K562 (cell line): Measurements from ENCODE around the gene MICU1. TPM values are rescaled to one million over a fixed set of nuclear protein-coding genes. Genes with fewer than 3 reads are reported as not detected.

Source experiments
- BCLAF1 ChIP-seq, 2 experiments: fragments of 450-650 bp in 1 of 2; IDR thresholded peaks; 2 replicates each; pipeline ENCODE4 v1.6.1; 2011 to 2017; ENCODE audit warnings: low read depth in 2 of 2, antibody characterized with exemption in 1 of 2, borderline replicate concordance in 1 of 2, low read length in 1 of 2, mild to moderate bottlenecking in 1 of 2, mixed read lengths in 1 of 2; ENCODE audit not compliant: control insufficient read depth in 1 of 2
- C11orf30 ChIP-seq: fragments of 450-650 bp; IDR thresholded peaks from 2 replicates; pipeline ENCODE4 v1.6.1; 2016; ENCODE audit warnings: low read depth, mild to moderate bottlenecking
- CGGBP1 ChIP-seq: fragments of 250-450 bp; sonication (Bioruptor Pico); IDR thresholded peaks from 2 replicates; pipeline ENCODE4 v1.9.0; 2021; ENCODE audit warnings: mild to moderate bottlenecking
- GMEB1 ChIP-seq: fragments of 250-450 bp; sonication (Bioruptor Pico); IDR thresholded peaks from 2 replicates; pipeline ENCODE4 v1.4.0; 2020; ENCODE audit warnings: mild to moderate bottlenecking
- MAZ ChIP-seq, 2 experiments: fragments of 450-650 bp in 1 of 2; sonication (generic) in 1 of 2; formaldehyde crosslinking; IDR thresholded peaks in 1 of 2; conservative IDR thresholded peaks in 1 of 2; 2 replicates each; pipeline versions ENCODE4 v1.4.0 to v1.5.0; 2020; ENCODE audit warnings: mild to moderate bottlenecking in 1 of 2, missing genetic modification reagents in 1 of 2
- MEF2D ChIP-seq: conservative IDR thresholded peaks from 2 replicates; pipeline ENCODE4 v1.6.1; 2016; ENCODE audit warnings: low read depth, missing genetic modification characterization, missing compliant biosample characterization
- MITF ChIP-seq: IDR thresholded peaks from 2 replicates; pipeline ENCODE4 v1.6.1; 2014; ENCODE audit warnings: antibody characterized with exemption
- NR4A1 ChIP-seq, 2 experiments: fragments of 250-450 bp in 1 of 2; fragments of 450-650 bp in 1 of 2; sonication (Bioruptor Pico) in 1 of 2; IDR thresholded peaks; 2 replicates each; pipeline versions ENCODE4 v1.4.0 to v1.6.1; 2016 to 2020; ENCODE audit warnings: mild to moderate bottlenecking in 2 of 2, missing compliant biosample characterization in 1 of 2, missing genetic modification characterization in 1 of 2, moderate library complexity in 1 of 2
- PRPF4 ChIP-seq: fragments of 200-400 bp; formaldehyde crosslinking; IDR thresholded peaks from one replicate; pipeline ENCODE4 v1.6.1; 2017; ENCODE audit warnings: low read length, low read depth, mild to moderate bottlenecking; ENCODE audit not compliant: insufficient read depth, poor library complexity, severe bottlenecking
- SIN3A ChIP-seq, 2 experiments: fragments of 150-350 bp in 1 of 2; IDR thresholded peaks; 2 replicates each; pipeline ENCODE4 v1.6.1; 2011 to 2016; ENCODE audit warnings: borderline replicate concordance in 2 of 2, low read depth in 2 of 2, low read length in 2 of 2, mild to moderate bottlenecking in 2 of 2, moderate library complexity in 2 of 2; ENCODE audit not compliant: control insufficient read depth in 1 of 2
- STAG1 ChIP-seq: sonication (generic); formaldehyde crosslinking; IDR thresholded peaks from 2 replicates; pipeline ENCODE4 v1.5.0; 2020; ENCODE audit warnings: missing genetic modification reagents, borderline replicate concordance
- TCFL5 ChIP-seq: fragments of 250-450 bp; sonication (Bioruptor Pico); conservative IDR thresholded peaks from 2 replicates; pipeline ENCODE4 v1.6.1; 2021; ENCODE audit warnings: mild to moderate bottlenecking, moderate library complexity, matching md5 sums
- ZNF436 ChIP-seq: fragments of 250-450, 450-650 bp; sonication (Bioruptor Pico); formaldehyde crosslinking; IDR thresholded peaks from 2 replicates; pipeline ENCODE4 v1.7.0; 2020; ENCODE audit warnings: mild to moderate bottlenecking
- ZNF609 ChIP-seq: sonication (generic); formaldehyde crosslinking; IDR thresholded peaks from 2 replicates; pipeline ENCODE4 v1.8.1; 2023; ENCODE audit warnings: missing genetic modification reagents, mild to moderate bottlenecking, borderline replicate concordance
- polyA plus RNA-seq, 8 experiments: library from polyadenylated mRNA; depleted of rRNA in 4 of 8; stranded (reverse) in 5 of 8; unstranded in 3 of 8; fragments of >200 nt; fragmentation: Nextera tagmentation in 2 of 8; fragmentation: Illumina TruSeq in 1 of 8; extraction: Ambion mirVana in 2 of 8; extraction: Trizol in 1 of 8; gene quantifications; 2 replicates each; pipeline versions ENCODE4 v1.2.1 to v1.2.3, GENCODE V29; 2011 to 2014; ENCODE audit warnings: inconsistent platforms in 1 of 8, missing spikeins in 1 of 8
- total RNA-seq, 7 experiments: library from RNA; depleted of rRNA in 6 of 7; stranded (reverse); fragments of >200 nt in 6 of 7; fragmentation: Illumina TruSeq in 2 of 7; extraction: Trizol in 2 of 7; gene quantifications; 2 replicates each; pipeline versions ENCODE4 v1.2.1 to v1.2.3, GENCODE V29; 2011 to 2021; ENCODE audit warnings: low replicate concordance in 1 of 7

Gene MICU1
- total and polyA plus RNA-seq, 9 of the 15 experiments (the other 6 are each of a cell fraction or from before 2014, with no cell fraction given), result 29.3 to 76.8 (median 48.4) TPM

GRCh38 chr10:72337039-72337629 lies 288.7 kb downstream of the MICU1 start (continued):
- TF ChIP-seq ZNF609 (CRISPR knock-in tag) (no peak), MAZ (CRISPR knock-in tag; conservative IDR thresholded peaks at IDR 0.05 in 1 of 2, IDR thresholded peaks at IDR 0.05 in 1 of 2) (peak; percentile 63 to 73), TCFL5 (CRISPR knock-in tag) (no peak), ZNF436 (CRISPR knock-in tag) (no peak), SIN3A (IDR thresholded peaks at IDR 0.05; ENCODE audit: borderline replicate concordance in 2 of 2, control insufficient read depth in 1 of 2, low read depth in 2 of 2, low read length in 2 of 2) (0 out of 4 replicates have a peak, but pooled peaks of 1 of the 2 experiments have one; percentile 38), MEF2D (tag) (no peak), MITF (no peak), STAG1 (CRISPR knock-in tag) (peak; percentile 99), PRPF4 (no peak), NR4A1 (CRISPR knock-in tag; IDR thresholded peaks at IDR 0.05) (no peak), NR4A1 (tag; IDR thresholded peaks at IDR 0.05) (no peak), GMEB1 (no peak), BCLAF1 (IDR thresholded peaks at IDR 0.05; ENCODE audit: borderline replicate concordance in 1 of 2, control insufficient read depth in 1 of 2, low read depth in 2 of 2, low read length in 1 of 2) (no peak), C11orf30 (no peak), CGGBP1 (no peak)
